Stromal cell of bone marrow (primary cell): ENCODE results near the gene TMEM198.

Experiments used
- DNase-seq: peaks from one replicate; pipeline ENCODE4 v3.0.0-alpha.2; 2012; ENCODE audit warnings: low read depth

TMEM198 gene

GRCh38 chr2:219508971-219509779 lies 34.7 kb upstream of the TMEM198 start:
- no peak for DNase-seq

- no peak for DNase-seq
These were observed 33.9 kb upstream of the TMEM198 start for GRCh38 chr2:219509780-219510511.

- DNase-seq, result no peak
These were observed 33.2 kb upstream of the TMEM198 start for GRCh38 chr2:219510512-219511135.

- DNase-seq, result no peak
These were observed 32.1 kb upstream of the TMEM198 start for GRCh38 chr2:219511547-219512325.

GRCh38 chr2:219512524-219513216 lies 31.2 kb upstream of the TMEM198 start:
- DNase-seq, result no peak

- DNase-seq, result no peak
These were observed 30.0 kb upstream of the TMEM198 start for GRCh38 chr2:219513787-219514186.

GRCh38 chr2:219514196-219514761 lies 29.5 kb upstream of the TMEM198 start, which contains the start of gene ASIC4:
TSS of gene ASIC4 (plus strand) at chr2:219514482. CDS start at chr2:219514725, 243 bp downstream.
- DNase-seq, result no peak

- no peak for DNase-seq
These were observed 29.0 kb upstream of the TMEM198 start for GRCh38 chr2:219514836-219515235.

GRCh38 chr2:219515874-219516629 lies 27.8 kb upstream of the TMEM198 start:
- DNase-seq, result no peak

- no peak for DNase-seq
These were observed 26.9 kb upstream of the TMEM198 start for GRCh38 chr2:219516888-219517287.

- DNase-seq, result no peak
These were observed 25.7 kb upstream of the TMEM198 start for GRCh38 chr2:219517954-219518778.

GRCh38 chr2:219519526-219519916 lies 24.3 kb upstream of the TMEM198 start:
- DNase-seq, result no peak

- DNase-seq, result no peak
These were observed 23.7 kb upstream of the TMEM198 start for GRCh38 chr2:219520079-219520478.

- DNase-seq, result peak; percentile 13
These were observed 22.6 kb upstream of the TMEM198 start for GRCh38 chr2:219521066-219521880.

- DNase-seq, result peak; percentile 55
These were observed 21.5 kb upstream of the TMEM198 start for GRCh38 chr2:219522111-219523030.

- no peak for DNase-seq
These were observed 20.7 kb upstream of the TMEM198 start for GRCh38 chr2:219523031-219523671.

- no peak for DNase-seq
These were observed 19.0 kb upstream of the TMEM198 start for GRCh38 chr2:219524817-219525216.
